Endothelial cell of umbilical vein (primary cell): Measurements from ENCODE around the gene PAX8. TPM values are rescaled to one million over a fixed set of nuclear protein-coding genes. Genes with fewer than 3 reads are reported as not detected.
"Not testable (repeated sequence)": the region's sequence is repeated elsewhere in the genome, so short reads cannot be mapped to it uniquely, and the experiment has no call there.

Experiments
- BruUV-seq: library from RNA; stranded (reverse); fragments of 400-500 nt; replicated peaks from 2 replicates; lab custom pipeline; 2021; lab: Mats Ljungman, UMichigan
- CTCF ChIA-PET: fragments of 300-600, 350-600 bp; sonication (Branson Sonifier 250); formaldehyde crosslinking; loops from one replicate; lab custom pipeline; 2021; ENCODE audit warnings: antibody characterized with exemption, inconsistent platforms; lab: Charles Lee
- POLR2A ChIA-PET: fragments of 300-600, 350-600 bp; sonication (Branson Sonifier 250); formaldehyde crosslinking; loops from one replicate; lab custom pipeline; 2021; ENCODE audit warnings: antibody characterized with exemption, inconsistent platforms; lab: Charles Lee
- DNase-seq: peaks from one replicate; pipeline ENCODE4 v3.0.0-alpha.2; 2011; ENCODE audit warnings: low read depth, low spot score
- FAIRE-seq: peaks from 2 replicates; lab custom pipeline; 2011; peaks lifted over from hg19 to GRCh38; lab: Jason Lieb, UNC
- H2AFZ ChIP-seq: 2 replicates; pipeline ENCODE4 v1.6.0; 2012; ENCODE audit warnings: low read depth, low read length, control low read depth, inconsistent platforms
- H3K27ac ChIP-seq: 2 replicates; pipeline ENCODE4 v1.5.1; 2011; ENCODE audit warnings: low read depth, mild to moderate bottlenecking, control low read depth, low read length, moderate library complexity; ENCODE audit not compliant: insufficient read depth
- H3K27me3 ChIP-seq, 2 experiments: 2 replicates each; pipeline versions ENCODE4 v1.6.0 to v1.6.1; 2011; ENCODE audit warnings: low read length in 2 of 2, mixed read lengths in 1 of 2; ENCODE audit not compliant: control insufficient read depth in 2 of 2, insufficient read depth in 2 of 2
- H3K36me3 ChIP-seq, 2 experiments: 2 replicates in 1 of 2; 3 replicates in 1 of 2; pipeline ENCODE4 v1.5.1; 2011; ENCODE audit warnings: low read length in 2 of 2, mild to moderate bottlenecking in 1 of 2, moderate library complexity in 1 of 2; ENCODE audit not compliant: control insufficient read depth in 2 of 2, insufficient read depth in 2 of 2; ENCODE audit errors: extremely low read depth in 1 of 2
- H3K4me1 ChIP-seq: 3 replicates; pipeline ENCODE4 v1.5.1; 2011; ENCODE audit warnings: mild to moderate bottlenecking, low read length; ENCODE audit not compliant: control insufficient read depth, insufficient read depth; ENCODE audit errors: extremely low read depth
- H3K4me2 ChIP-seq: 2 replicates; pipeline ENCODE4 v1.6.1; 2011; ENCODE audit warnings: low read length, control low read depth, mixed read lengths; ENCODE audit not compliant: insufficient read depth
- H3K4me3 ChIP-seq, 3 experiments: fragments of 200-600 bp in 1 of 3; sonication (generic), shearing (Covaris generic) in 1 of 3; replicated peaks in 1 of 3; 2 replicates each; pipeline ENCODE4 v1.5.1; 2011 to 2016; ENCODE audit warnings: control low read depth in 3 of 3, low read length in 3 of 3, mild to moderate bottlenecking in 2 of 3, inconsistent platforms in 1 of 3, low read depth in 1 of 3, moderate library complexity in 1 of 3; ENCODE audit not compliant: insufficient read depth in 1 of 3
- H3K79me2 ChIP-seq: 2 replicates; pipeline ENCODE4 v1.6.0; 2012; ENCODE audit warnings: low read length, inconsistent platforms; ENCODE audit not compliant: control insufficient read depth, insufficient read depth
- H3K9ac ChIP-seq: replicated peaks from 2 replicates; pipeline ENCODE3; 2011; ENCODE audit warnings: low read length, control low read depth; ENCODE audit not compliant: insufficient read depth; ENCODE audit errors: extremely low read depth
- H3K9me1 ChIP-seq: replicated peaks from 3 replicates; pipeline ENCODE4 v1.6.0; 2011; ENCODE audit warnings: mild to moderate bottlenecking, low read length; ENCODE audit not compliant: control insufficient read depth, insufficient read depth; ENCODE audit errors: extremely low read depth
- H3K9me3 ChIP-seq: replicated peaks from 2 replicates; pipeline ENCODE4 v1.5.1; 2012; ENCODE audit warnings: low read length, inconsistent platforms; ENCODE audit not compliant: control insufficient read depth, insufficient read depth
- H4K20me1 ChIP-seq: replicated peaks from 2 replicates; pipeline ENCODE3; 2011; ENCODE audit warnings: mild to moderate bottlenecking, low read length; ENCODE audit not compliant: control insufficient read depth, insufficient read depth; ENCODE audit errors: extremely low read depth
- EZH2 ChIP-seq: IDR thresholded peaks from 2 replicates; pipeline ENCODE4 v1.6.1; 2012; ENCODE audit warnings: borderline replicate concordance, low read depth, mild to moderate bottlenecking, moderate library complexity, low read length, inconsistent platforms; ENCODE audit not compliant: severe bottlenecking
- FOS ChIP-seq: IDR thresholded peaks from 2 replicates; pipeline ENCODE4 v1.6.1; 2011; ENCODE audit warnings: mild to moderate bottlenecking, low read length, moderate library complexity, borderline replicate concordance; ENCODE audit not compliant: insufficient read depth
- GATA2 ChIP-seq: IDR thresholded peaks from 2 replicates; pipeline ENCODE4 v1.7.0; 2011; ENCODE audit warnings: low read depth, mild to moderate bottlenecking, moderate library complexity, mixed read lengths, low read length; ENCODE audit not compliant: insufficient read length, insufficient read depth
- JUN ChIP-seq: IDR thresholded peaks from 2 replicates; pipeline ENCODE4 v1.6.1; 2011; ENCODE audit warnings: borderline replicate concordance, low read depth; ENCODE audit not compliant: insufficient read length, insufficient read depth
- MYC ChIP-seq: IDR thresholded peaks from one replicate; pipeline ENCODE4 v1.6.1; 2011; ENCODE audit warnings: mild to moderate bottlenecking, low read depth, low read length
- POLR2A ChIP-seq: IDR thresholded peaks from 2 replicates; pipeline ENCODE4 v1.6.1; 2012; ENCODE audit warnings: low read depth, mild to moderate bottlenecking, control low read depth, low read length
- POLR2AphosphoS5 ChIP-seq: IDR thresholded peaks from 2 replicates; pipeline ENCODE4 v1.6.1; 2012; ENCODE audit warnings: low read depth, mild to moderate bottlenecking, control low read depth, low read length, moderate library complexity; ENCODE audit not compliant: insufficient read depth
- dilution Hi-C: fragments of 300-500 bp; cut with MboI; formaldehyde crosslinking; loops from one replicate; pipeline ENCODE4 v1.15.0; 2019; ENCODE audit warnings: low sequenced_read_pairs; ENCODE audit not compliant: extremely low pct_ligation_motif_present
- intact Hi-C: fragments of 100-400 bp; cut with micrococcal nuclease; formaldehyde crosslinking; loops from one replicate; pipeline ENCODE4 v1.10.0; 2022
- polyA plus RNA-seq, 4 experiments: library from polyadenylated mRNA; depleted of rRNA in 3 of 4; stranded (reverse) in 3 of 4; unstranded in 1 of 4; fragments of >200 nt; gene quantifications; 2 replicates each; pipeline versions ENCODE4 v1.2.1 to v1.2.3, GENCODE V29; 2011 to 2012; ENCODE audit warnings: missing spikeins in 1 of 4
- total RNA-seq: library from RNA; stranded (reverse); gene quantifications from 2 replicates; pipeline ENCODE4 v1.2.3, GENCODE V29; 2021
- TF ChIP-seq, protein P1 (sequence below), 2 donors: IDR thresholded peaks; 1 replicate in 1 of 2; 2 replicates in 1 of 2; pipeline ENCODE4 v1.5.1; 2011; ENCODE audit warnings: low read length in 2 of 2, mild to moderate bottlenecking in 2 of 2, moderate library complexity in 2 of 2, control low read depth in 1 of 2, inconsistent platforms in 1 of 2, low read depth in 1 of 2; ENCODE audit not compliant: insufficient read depth in 1 of 2; ENCODE audit errors: extremely low read depth in 1 of 2
- TF ChIP-seq, protein P2 (sequence below): IDR thresholded peaks from 2 replicates; pipeline ENCODE4 v1.6.1; 2011; ENCODE audit not compliant: insufficient read depth, insufficient read length

Gene PAX8
- total and polyA plus RNA-seq, 2 donors (not counting 3 experiments of a cell fraction or from before 2014, with no cell fraction given) = 0.22 to 0.62 TPM

DNA sequence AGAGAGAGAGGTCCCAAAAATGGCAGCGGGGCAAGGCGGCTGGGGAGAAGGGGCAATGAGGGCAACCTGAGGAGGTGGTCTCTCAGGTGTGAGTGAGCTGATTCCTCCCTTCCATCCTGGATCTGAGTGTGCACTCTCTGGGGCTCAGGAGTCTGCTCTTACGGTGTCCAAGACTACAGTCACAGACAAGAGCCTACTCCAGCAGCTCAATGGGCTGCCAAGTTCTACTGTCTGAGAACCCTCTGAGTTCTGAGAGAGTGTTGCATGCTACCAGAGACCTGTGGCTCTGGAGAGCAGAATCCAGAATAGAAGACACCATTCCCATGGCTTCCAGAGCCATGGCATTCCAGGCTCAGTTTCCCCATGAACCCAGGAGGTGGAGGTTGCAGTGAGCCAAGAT lies 7.1 kb upstream of the PAX8 start:
- H3K4me2 ChIP-seq = no peak overlapping the region
- H3K4me3 ChIP-seq = no peak overlapping the region
- BruUV-seq = no TSS peak
- FAIRE-seq (no peak), DNase-seq (no peak)
- H3K9ac ChIP-seq = no peak overlapping the region
- intact Hi-C loops (no loop called here), dilution Hi-C loops (no loop called here)
- H3K27me3 ChIP-seq = peaks cover 0 to 12% of the 10 kb centered on the region in 2 experiments
- no peak for TF ChIP-seq GATA2
- TF ChIP-seq EZH2 = no peak
- TF ChIP-seq, protein P1, sequence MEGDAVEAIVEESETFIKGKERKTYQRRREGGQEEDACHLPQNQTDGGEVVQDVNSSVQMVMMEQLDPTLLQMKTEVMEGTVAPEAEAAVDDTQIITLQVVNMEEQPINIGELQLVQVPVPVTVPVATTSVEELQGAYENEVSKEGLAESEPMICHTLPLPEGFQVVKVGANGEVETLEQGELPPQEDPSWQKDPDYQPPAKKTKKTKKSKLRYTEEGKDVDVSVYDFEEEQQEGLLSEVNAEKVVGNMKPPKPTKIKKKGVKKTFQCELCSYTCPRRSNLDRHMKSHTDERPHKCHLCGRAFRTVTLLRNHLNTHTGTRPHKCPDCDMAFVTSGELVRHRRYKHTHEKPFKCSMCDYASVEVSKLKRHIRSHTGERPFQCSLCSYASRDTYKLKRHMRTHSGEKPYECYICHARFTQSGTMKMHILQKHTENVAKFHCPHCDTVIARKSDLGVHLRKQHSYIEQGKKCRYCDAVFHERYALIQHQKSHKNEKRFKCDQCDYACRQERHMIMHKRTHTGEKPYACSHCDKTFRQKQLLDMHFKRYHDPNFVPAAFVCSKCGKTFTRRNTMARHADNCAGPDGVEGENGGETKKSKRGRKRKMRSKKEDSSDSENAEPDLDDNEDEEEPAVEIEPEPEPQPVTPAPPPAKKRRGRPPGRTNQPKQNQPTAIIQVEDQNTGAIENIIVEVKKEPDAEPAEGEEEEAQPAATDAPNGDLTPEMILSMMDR (IDR thresholded peaks at IDR 0.05; ENCODE audit: extremely low read depth in 1 of 2, insufficient read depth in 1 of 2, low read depth in 1 of 2, low read length in 2 of 2) = no peak
- no peak for TF ChIP-seq JUN
- no peak for TF ChIP-seq POLR2A
- no peak for TF ChIP-seq FOS
- no peak for TF ChIP-seq MYC
- TF ChIP-seq POLR2AphosphoS5 = no peak
- TF ChIP-seq, protein P2, sequence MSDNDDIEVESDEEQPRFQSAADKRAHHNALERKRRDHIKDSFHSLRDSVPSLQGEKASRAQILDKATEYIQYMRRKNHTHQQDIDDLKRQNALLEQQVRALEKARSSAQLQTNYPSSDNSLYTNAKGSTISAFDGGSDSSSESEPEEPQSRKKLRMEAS = no peak
- ChIA-PET CTCF (no interaction called here), POLR2A (no interaction called here)
- no peak overlapping the region for H2AFZ ChIP-seq
- H3K79me2 ChIP-seq = no peaks in the 10 kb centered on the region
- no peak overlapping the region for H3K27ac ChIP-seq
- no peaks in the 10 kb centered on the region for H3K9me3 ChIP-seq
- no peaks in the 10 kb centered on the region for H3K4me1 ChIP-seq
- no peaks in the 10 kb centered on the region for H4K20me1 ChIP-seq
- H3K9me1 ChIP-seq = no peaks in the 10 kb centered on the region
- no peaks in the 10 kb centered on the region for H3K36me3 ChIP-seq

DNA sequence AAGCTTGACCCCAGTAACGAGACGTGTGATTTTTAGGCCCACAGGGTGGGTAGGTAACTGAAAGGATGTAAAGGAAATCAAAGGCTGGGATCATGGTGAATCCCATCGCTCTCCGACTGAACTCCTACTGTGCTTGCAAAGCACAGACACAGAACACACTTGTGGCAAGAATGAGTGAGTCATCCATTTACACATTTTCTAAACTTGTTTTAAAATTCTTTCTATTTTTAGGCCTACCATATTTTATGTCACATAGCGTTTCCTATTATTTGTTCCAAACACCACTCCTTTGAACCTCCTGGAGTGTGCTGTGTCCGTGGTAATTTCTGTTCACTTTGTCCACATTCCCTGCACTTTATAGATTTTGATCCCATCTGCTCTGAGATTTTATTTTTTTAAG lies 6.3 kb upstream of the PAX8 start:
- H2AFZ ChIP-seq, H3K27ac ChIP-seq, H3K4me1 ChIP-seq, POLR2A ChIA-PET, CTCF ChIA-PET, H3K9me1 ChIP-seq, H3K36me3 ChIP-seq, FAIRE-seq, intact Hi-C loops, H3K4me2 ChIP-seq, H3K9me3 ChIP-seq, H4K20me1 ChIP-seq, DNase-seq, H3K4me3 ChIP-seq, BruUV-seq, dilution Hi-C loops, H3K9ac ChIP-seq, H3K79me2 ChIP-seq: not testable (repeated sequence)
- H3K27me3 ChIP-seq = peaks cover 5 to 12% of the 10 kb centered on the region in 2 experiments
